Transverse colon (tissue), 4 donors: ENCODE measurements around the gene OR13F1. TPM values are rescaled to one million over a fixed set of nuclear protein-coding genes. Genes with fewer than 3 reads are reported as not detected.

ENCODE experiments used
- DNase-seq: peaks from one replicate; pipeline ENCODE4 v3.0.0-alpha.2; 2019
- H3K27ac ChIP-seq, 4 donors: fragments of 200-600 bp; sonication (generic); 2 replicates each; pipeline ENCODE4 v1.5.1; 2016 to 2018; ENCODE audit warnings: inconsistent platforms in 4 of 4
- H3K27me3 ChIP-seq: fragments of 200-600 bp; sonication (generic); 2 replicates; pipeline ENCODE4 v1.5.1; 2017; ENCODE audit warnings: inconsistent platforms
- H3K36me3 ChIP-seq, 4 donors: fragments of 200-600 bp; sonication (generic); 2 replicates each; pipeline ENCODE4 v1.5.1; 2017 to 2019; ENCODE audit warnings: inconsistent platforms in 4 of 4
- H3K4me1 ChIP-seq, 4 donors: fragments of 200-600 bp; sonication (generic); 2 replicates each; pipeline ENCODE4 v1.5.1; 2017 to 2020; ENCODE audit warnings: inconsistent platforms in 4 of 4
- H3K4me3 ChIP-seq, 4 donors: fragments of 200-600 bp; sonication (generic); 1 replicate in 1 of 4; 2 replicates in 3 of 4; pipeline versions ENCODE4 v1.5.1 to v1.6.1; 2017 to 2019; ENCODE audit warnings: inconsistent platforms in 4 of 4
- H3K9me3 ChIP-seq, 2 donors: fragments of 200-600 bp; sonication (generic); 2 replicates each; pipeline ENCODE4 v1.5.1; 2017 to 2019; ENCODE audit warnings: inconsistent platforms in 2 of 2
- EP300 ChIP-seq: sonication (generic); formaldehyde crosslinking; IDR thresholded peaks from one replicate; pipeline ENCODE4 v1.6.1; 2017; ENCODE audit warnings: antibody characterized with exemption, low read depth
- POLR2A ChIP-seq: fragments of 450-650 bp; IDR thresholded peaks from one replicate; pipeline ENCODE4 v1.6.1; 2016; ENCODE audit warnings: antibody characterized with exemption, mild to moderate bottlenecking, moderate library complexity
- POLR2AphosphoS5 ChIP-seq, 3 donors: sonication (generic); formaldehyde crosslinking; IDR thresholded peaks; one replicate each; pipeline ENCODE4 v1.6.1; 2016; ENCODE audit warnings: antibody characterized with exemption in 3 of 3
- WGBS, 2 donors: methylation state at CpG; one replicate each; pipeline ENCODE4 v1.1.5; 2018; ENCODE audit warnings: low coverage in 1 of 2; 5-methylcytosine and 5-hydroxymethylcytosine counted together
- in situ Hi-C, 4 donors: fragments of 200-750 bp; cut with MboI; loops; one replicate each; pipeline versions ENCODE4 v1.15.0 to v1.15.1; 2017; ENCODE audit warnings: low sequenced_read_pairs in 3 of 4, low pct_ligation_motif_present in 1 of 4, low pct_unique_long_range_greater_than_20kb in 1 of 4
- intact Hi-C: fragments of 100-400 bp; cut with DNase I; formaldehyde crosslinking; loops from one replicate; pipeline ENCODE4 v1.15.1; 2023; ENCODE audit warnings: low total_unique reads
- total RNA-seq, 4 donors: library from RNA; depleted of rRNA; stranded (reverse); fragments of >200 nt; gene quantifications; one replicate each; pipeline ENCODE4 v1.1.0, GENCODE V29; 2016
- TF ChIP-seq, protein P1 (sequence below), 5 experiments: fragments of 200-600 bp in 3 of 5; fragments of 450-650 bp in 2 of 5; sonication (generic) in 3 of 5; IDR thresholded peaks; 1 replicate in 2 of 5; 2 replicates in 3 of 5; pipeline ENCODE4 v1.5.1; 2016 to 2017; ENCODE audit warnings: antibody characterized with exemption in 5 of 5, inconsistent platforms in 3 of 5, mild to moderate bottlenecking in 2 of 5, moderate library complexity in 1 of 5

The OR13F1 gene, protein sequence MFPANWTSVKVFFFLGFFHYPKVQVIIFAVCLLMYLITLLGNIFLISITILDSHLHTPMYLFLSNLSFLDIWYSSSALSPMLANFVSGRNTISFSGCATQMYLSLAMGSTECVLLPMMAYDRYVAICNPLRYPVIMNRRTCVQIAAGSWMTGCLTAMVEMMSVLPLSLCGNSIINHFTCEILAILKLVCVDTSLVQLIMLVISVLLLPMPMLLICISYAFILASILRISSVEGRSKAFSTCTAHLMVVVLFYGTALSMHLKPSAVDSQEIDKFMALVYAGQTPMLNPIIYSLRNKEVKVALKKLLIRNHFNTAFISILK
- total RNA-seq: not detected

DNA sequence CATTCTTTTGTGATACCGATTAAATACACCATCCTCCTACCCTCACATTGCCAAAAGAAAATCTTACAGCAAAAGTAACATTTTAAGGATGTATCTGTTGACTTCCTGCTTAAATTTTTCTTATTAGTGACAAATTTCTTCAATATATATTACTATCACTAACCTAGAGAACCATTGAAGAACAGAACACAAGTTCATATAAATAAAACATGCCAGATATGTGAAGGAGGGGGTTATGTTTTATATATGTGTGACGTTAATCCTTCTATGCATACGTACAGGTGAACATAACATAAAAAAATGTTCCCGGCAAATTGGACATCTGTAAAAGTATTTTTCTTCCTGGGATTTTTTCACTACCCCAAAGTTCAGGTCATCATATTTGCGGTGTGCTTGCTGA is at the start of gene OR13F1:
Gene OR13F1 (plus strand): TSS at position 301 of the 400 bp plus-strand sequence. CDS start 0 bp downstream, at position 301.
- intact Hi-C loops (no loop called here), in situ Hi-C loops (no loop called here)
- no peak for DNase-seq
- WGBS, 2 donors: 87% methylated on average over 5 of the region's 5 CpGs
- no peak within 1 kb of the TSS for H3K27ac ChIP-seq
- TF ChIP-seq POLR2AphosphoS5 (IDR thresholded peaks at IDR 0.05) (no peak), POLR2A (no peak), EP300 (no peak)
- TF ChIP-seq, protein P1, sequence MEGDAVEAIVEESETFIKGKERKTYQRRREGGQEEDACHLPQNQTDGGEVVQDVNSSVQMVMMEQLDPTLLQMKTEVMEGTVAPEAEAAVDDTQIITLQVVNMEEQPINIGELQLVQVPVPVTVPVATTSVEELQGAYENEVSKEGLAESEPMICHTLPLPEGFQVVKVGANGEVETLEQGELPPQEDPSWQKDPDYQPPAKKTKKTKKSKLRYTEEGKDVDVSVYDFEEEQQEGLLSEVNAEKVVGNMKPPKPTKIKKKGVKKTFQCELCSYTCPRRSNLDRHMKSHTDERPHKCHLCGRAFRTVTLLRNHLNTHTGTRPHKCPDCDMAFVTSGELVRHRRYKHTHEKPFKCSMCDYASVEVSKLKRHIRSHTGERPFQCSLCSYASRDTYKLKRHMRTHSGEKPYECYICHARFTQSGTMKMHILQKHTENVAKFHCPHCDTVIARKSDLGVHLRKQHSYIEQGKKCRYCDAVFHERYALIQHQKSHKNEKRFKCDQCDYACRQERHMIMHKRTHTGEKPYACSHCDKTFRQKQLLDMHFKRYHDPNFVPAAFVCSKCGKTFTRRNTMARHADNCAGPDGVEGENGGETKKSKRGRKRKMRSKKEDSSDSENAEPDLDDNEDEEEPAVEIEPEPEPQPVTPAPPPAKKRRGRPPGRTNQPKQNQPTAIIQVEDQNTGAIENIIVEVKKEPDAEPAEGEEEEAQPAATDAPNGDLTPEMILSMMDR (IDR thresholded peaks at IDR 0.05): no peak
- no peaks in the 10 kb centered on the region for H3K27me3 ChIP-seq
- no peaks in the 10 kb centered on the region for H3K9me3 ChIP-seq
- no peaks in the 10 kb centered on the region for H3K36me3 ChIP-seq
- no peak within 1 kb of the TSS for H3K4me3 ChIP-seq
- H3K4me1 ChIP-seq: no peaks in the 10 kb centered on the region

DNA sequence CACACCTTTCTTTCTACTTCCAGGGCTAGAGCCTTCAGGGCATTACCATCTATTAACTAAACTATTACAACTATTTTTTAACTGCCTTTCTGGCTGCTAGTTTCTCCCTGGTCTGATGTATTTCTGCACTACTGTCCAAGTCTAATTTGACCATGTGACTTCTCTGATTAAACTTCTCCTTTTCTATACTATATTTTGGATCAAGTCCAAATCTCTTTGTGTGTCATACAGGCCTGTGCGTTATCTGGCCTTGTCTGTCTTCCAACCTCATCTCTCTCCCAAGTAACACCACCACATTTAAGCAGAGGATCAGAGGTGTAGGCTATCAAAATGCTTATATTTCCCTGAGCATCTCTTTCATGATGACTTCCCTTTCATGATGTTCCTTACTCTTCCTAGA is 47.2 kb upstream of the OR13F1 start:
- Histone ChIP-seq H3K36me3 (no peaks in the 10 kb centered on the region), H3K4me1 (no peaks in the 10 kb centered on the region), H3K9me3 (no peaks in the 10 kb centered on the region), H3K27me3 (no peaks in the 10 kb centered on the region), H3K27ac (no peak overlapping the region), H3K4me3 (no peak overlapping the region)
- TF ChIP-seq POLR2A: no peak
- TF ChIP-seq, protein P1 (IDR thresholded peaks at IDR 0.05): no peak
- no peak for TF ChIP-seq EP300
- no peak for TF ChIP-seq POLR2AphosphoS5 (IDR thresholded peaks at IDR 0.05)
- DNase-seq: no peak
- WGBS, 2 donors: 50 to 71% methylated on average over 1 of the region's 1 CpG
- intact Hi-C loops: no loop called here
- in situ Hi-C loops: no loop called here

DNA sequence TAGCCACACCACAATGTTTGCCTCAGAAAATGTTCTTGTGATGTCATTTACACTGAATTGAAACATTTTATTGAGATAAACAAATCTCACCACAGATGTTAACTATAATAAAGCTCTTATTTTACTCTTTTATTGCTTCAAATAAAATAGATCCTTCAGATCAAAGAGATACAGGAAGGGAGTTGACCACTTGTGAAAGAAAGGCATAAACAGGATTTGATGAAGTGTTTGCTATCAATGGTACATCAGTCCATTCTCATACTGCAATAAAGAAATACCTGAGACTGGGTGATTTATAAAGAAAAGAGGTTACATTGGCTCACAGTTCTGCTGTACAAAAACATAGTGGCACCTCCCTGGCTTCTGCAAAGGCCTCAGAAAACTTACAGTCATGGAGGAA is 40.2 kb upstream of the OR13F1 start:
- no peak for DNase-seq
- Histone ChIP-seq H3K4me1 (no peaks in the 10 kb centered on the region), H3K4me3 (no peak overlapping the region), H3K9me3 (no peaks in the 10 kb centered on the region), H3K27me3 (no peaks in the 10 kb centered on the region), H3K36me3 (no peaks in the 10 kb centered on the region), H3K27ac (no peak overlapping the region)
- in situ Hi-C loops (no loop called here), intact Hi-C loops (no loop called here)
- TF ChIP-seq, protein P1 (IDR thresholded peaks at IDR 0.05): no peak
- TF ChIP-seq EP300 (no peak), POLR2AphosphoS5 (IDR thresholded peaks at IDR 0.05) (no peak), POLR2A (no peak)

DNA sequence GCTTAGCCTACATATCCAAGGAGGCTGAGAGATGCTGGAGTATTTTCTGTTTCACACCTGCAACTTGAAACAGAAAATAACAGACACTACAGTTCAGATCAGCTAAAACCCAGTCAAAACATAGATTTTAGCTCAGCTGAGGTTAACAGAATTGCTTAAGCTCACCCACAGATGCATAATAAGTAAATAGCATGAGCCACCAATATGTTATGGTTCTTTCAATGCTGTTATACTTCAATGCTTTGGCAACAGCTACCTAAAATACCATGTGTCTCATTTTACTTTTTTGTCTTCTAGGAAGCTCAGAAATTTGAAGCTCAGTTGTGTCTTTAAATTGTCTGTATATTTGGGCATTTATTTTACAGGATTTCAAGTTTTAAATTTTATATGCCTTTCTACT is 35.8 kb upstream of the OR13F1 start:
- Histone ChIP-seq H3K27ac (no peak overlapping the region), H3K4me3 (no peak overlapping the region), H3K27me3 (no peaks in the 10 kb centered on the region), H3K36me3 (no peaks in the 10 kb centered on the region), H3K9me3 (no peaks in the 10 kb centered on the region), H3K4me1 (no peaks in the 10 kb centered on the region)
- intact Hi-C loops (loop anchor here (1.0 kb wide), 1 partner anchor 27 kb away; no protein-coding TSS in a partner anchor), in situ Hi-C loops (no loop called here)
- DNase-seq: no peak
- TF ChIP-seq EP300: no peak
- TF ChIP-seq, protein P1 (IDR thresholded peaks at IDR 0.05): no peak
- no peak for TF ChIP-seq POLR2AphosphoS5 (IDR thresholded peaks at IDR 0.05)
- TF ChIP-seq POLR2A: no peak
